A673 (cell line): ENCODE results near the gene ASMTL. TPM values are rescaled to one million over a fixed set of nuclear protein-coding genes. Genes with fewer than 3 reads are reported as not detected.

Experiments
- BruUV-seq: library from RNA; stranded (reverse); fragments of 400-500 nt; replicated peaks from 2 replicates; lab custom pipeline; 2021; lab: Mats Ljungman, UMichigan
- CTCF ChIA-PET: fragments of 300-600 bp; sonication (Branson Sonifier 250); formaldehyde crosslinking; loops from one replicate; lab custom pipeline; 2022; ENCODE audit warnings: antibody characterized with exemption; lab: Charles Lee
- POLR2A ChIA-PET: fragments of 300-600 bp; sonication (Branson Sonifier 250); formaldehyde crosslinking; loops from one replicate; lab custom pipeline; 2022; ENCODE audit warnings: antibody characterized with exemption; ENCODE audit not compliant: low non-redundant PET; lab: Charles Lee
- DNase-seq: peaks from one replicate; pipeline ENCODE4 v3.0.0-alpha.2; 2015; ENCODE audit warnings: low spot score
- H3K27ac ChIP-seq: fragments of 200-600 bp; sonication (generic); 2 replicates; pipeline ENCODE4 v1.5.1; 2016; ENCODE audit warnings: mixed run types, low read depth, mild to moderate bottlenecking, mixed read lengths, antibody characterized with exemption, low read length; ENCODE audit not compliant: poor library complexity, severe bottlenecking
- H3K27me3 ChIP-seq: fragments of 200-600 bp; sonication (generic); replicated peaks from 2 replicates; pipeline ENCODE4 v1.6.1; 2017; ENCODE audit warnings: mixed run types, low read depth, mild to moderate bottlenecking, mixed read lengths, antibody characterized with exemption, low read length; ENCODE audit not compliant: insufficient read depth, poor library complexity
- H3K36me3 ChIP-seq: fragments of 200-600 bp; sonication (generic); 2 replicates; pipeline ENCODE4 v1.6.1; 2016; ENCODE audit warnings: mixed run types, mild to moderate bottlenecking, mixed read lengths, antibody characterized with exemption, low read length; ENCODE audit not compliant: insufficient read depth, poor library complexity, severe bottlenecking
- H3K4me1 ChIP-seq: fragments of 200-600 bp; sonication (generic); 2 replicates; pipeline ENCODE4 v1.6.1; 2017; ENCODE audit warnings: mixed run types, mild to moderate bottlenecking, mixed read lengths, antibody characterized with exemption, low read length; ENCODE audit not compliant: insufficient read depth, poor library complexity, severe bottlenecking
- H3K4me3 ChIP-seq: fragments of 200-600 bp; sonication (generic); 2 replicates; pipeline ENCODE4 v1.5.1; 2016; ENCODE audit warnings: low read depth, mixed run types, mild to moderate bottlenecking, mixed read lengths, low read length; ENCODE audit not compliant: poor library complexity, severe bottlenecking
- H3K9me3 ChIP-seq: fragments of 200-600 bp; sonication (generic); 2 replicates; pipeline ENCODE4 v1.6.1; 2016; ENCODE audit warnings: mixed run types, low read depth, mild to moderate bottlenecking, mixed read lengths, antibody characterized with exemption, low read length; ENCODE audit not compliant: poor library complexity, severe bottlenecking
- EZH2 ChIP-seq: fragments of 200-600 bp; sonication (generic); IDR thresholded peaks from 2 replicates; pipeline ENCODE4 v1.6.1; 2017; ENCODE audit warnings: borderline replicate concordance, low read depth, mild to moderate bottlenecking, mixed read lengths, antibody characterized with exemption, low read length; ENCODE audit not compliant: poor library complexity, severe bottlenecking
- intact Hi-C: fragments of 100-400 bp; cut with micrococcal nuclease; formaldehyde crosslinking; loops from one replicate; pipeline ENCODE4 v1.10.0; 2022; ENCODE audit not compliant: unreplicated experiment
- total RNA-seq: library from RNA; stranded (reverse); gene quantifications from 2 replicates; pipeline ENCODE4 v1.2.3, GENCODE V29; 2021
- TF ChIP-seq, protein P1 (sequence below): fragments of 300-800, 200-600 bp; sonication (generic); conservative IDR thresholded peaks from 2 replicates; pipeline ENCODE4 v1.5.1; 2017; ENCODE audit warnings: low read depth, mild to moderate bottlenecking, antibody characterized with exemption, low read length, moderate library complexity, mixed read lengths

The ASMTL gene
- total RNA-seq, 1 experiment from 2014 or later: 24.9 TPM

DNA sequence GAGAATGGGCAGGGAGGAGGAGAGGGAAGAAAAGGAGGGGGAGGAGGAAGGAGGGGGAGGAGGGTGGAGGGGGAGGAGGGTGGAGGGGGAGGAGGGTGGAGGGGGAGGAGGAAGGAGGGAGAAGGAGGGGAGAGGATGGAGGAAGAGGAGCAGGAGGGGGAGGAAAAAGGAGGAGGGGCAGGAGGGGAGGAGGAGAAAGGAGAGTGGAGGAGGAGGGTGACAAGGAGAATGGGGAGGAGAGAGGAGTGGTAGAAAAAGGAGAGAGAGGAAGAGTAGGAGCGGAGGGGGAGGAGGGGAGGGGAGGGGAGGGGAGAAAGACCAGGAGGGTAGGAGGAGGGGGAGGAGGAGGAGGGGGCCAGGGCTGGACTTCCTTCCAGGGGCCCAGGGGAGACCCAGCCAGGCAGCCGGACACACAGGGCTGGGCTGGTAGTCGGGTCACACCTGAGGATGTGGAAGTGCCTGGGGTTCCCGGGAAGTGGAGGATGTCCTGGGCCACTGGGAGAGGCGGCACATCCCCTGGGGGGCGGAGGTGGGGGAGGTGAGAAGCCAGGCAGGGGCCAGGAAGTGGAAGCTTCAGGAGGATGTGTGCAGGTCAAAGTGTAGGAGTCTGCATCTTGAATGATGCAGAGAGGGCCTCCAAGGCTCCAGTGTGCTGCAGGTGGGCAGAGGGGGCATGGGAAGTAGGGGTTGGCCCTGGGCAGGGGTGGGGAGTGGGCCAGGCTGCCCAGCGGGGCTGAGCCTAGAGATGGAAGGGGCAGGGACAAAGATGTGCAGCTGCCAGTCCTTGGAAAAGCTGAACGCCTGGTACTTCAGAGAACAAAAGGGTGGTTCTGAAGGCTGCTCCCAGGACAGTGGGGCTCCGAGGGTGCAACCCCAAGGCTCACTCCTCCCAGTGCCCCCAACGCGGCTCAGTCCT, 97.3 kb downstream of the ASMTL start:
- no peak overlapping the region for H3K27ac ChIP-seq
- H3K4me3 ChIP-seq: no peak overlapping the region

DNA sequence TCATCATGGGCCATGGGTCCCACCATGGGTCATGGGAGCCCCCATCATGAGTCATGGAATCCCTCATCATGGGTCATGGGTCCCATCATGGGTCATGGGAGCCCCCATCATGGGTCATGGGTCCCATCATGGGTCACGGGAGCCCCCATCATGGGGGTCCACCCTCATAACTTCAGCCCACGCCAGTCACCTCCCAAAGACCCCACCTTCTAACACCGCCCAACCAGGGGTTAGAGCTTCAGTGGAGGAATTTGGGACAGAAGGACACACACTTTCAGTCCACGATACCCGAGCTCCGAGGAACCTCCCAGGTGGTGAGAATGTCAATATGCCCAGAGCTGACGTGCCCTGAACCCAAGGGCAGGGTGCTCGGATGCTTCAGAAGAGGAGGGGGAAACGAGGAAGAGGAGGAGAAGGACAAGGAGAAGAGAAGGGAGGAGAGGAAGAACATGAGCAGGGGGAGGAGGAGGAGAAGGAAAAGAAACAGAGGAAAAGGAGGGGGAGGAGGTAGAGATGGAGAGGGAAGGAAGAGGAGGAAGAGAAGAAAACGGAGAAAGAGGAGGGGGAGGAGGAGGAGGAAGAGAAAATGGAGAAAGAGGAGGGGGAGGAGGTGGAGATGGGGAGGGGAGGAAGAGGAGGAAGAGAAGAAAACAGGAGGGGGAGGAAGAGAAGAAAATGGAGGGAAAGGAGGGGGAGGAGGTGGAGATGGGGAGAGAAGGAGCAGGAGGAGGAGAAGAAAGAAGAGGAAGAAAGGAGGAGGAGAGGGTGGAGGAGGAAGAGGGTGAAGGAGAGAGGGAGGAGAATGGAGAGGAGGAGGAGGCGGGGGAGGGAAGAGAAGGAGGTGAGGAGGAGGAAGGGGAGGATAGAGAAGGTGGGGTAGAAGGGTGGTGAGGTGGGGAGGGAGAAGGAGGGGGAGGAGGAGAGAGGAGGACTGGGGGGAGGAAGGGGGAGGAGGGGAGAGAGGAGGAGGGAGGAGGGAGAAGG, 98.4 kb downstream of the ASMTL start:
- no peaks in the 10 kb centered on the region for H3K4me1 ChIP-seq
- H3K4me3 ChIP-seq: no peak overlapping the region
- no TSS peak for BruUV-seq
- no peak overlapping the region for H3K27ac ChIP-seq
- H3K36me3 ChIP-seq: no peaks in the 10 kb centered on the region
- H3K9me3 ChIP-seq: no peaks in the 10 kb centered on the region
- intact Hi-C loops: no loop called here
- H3K27me3 ChIP-seq: no peaks in the 10 kb centered on the region
- POLR2A ChIA-PET: no interaction called here
- TF ChIP-seq, protein P1, sequence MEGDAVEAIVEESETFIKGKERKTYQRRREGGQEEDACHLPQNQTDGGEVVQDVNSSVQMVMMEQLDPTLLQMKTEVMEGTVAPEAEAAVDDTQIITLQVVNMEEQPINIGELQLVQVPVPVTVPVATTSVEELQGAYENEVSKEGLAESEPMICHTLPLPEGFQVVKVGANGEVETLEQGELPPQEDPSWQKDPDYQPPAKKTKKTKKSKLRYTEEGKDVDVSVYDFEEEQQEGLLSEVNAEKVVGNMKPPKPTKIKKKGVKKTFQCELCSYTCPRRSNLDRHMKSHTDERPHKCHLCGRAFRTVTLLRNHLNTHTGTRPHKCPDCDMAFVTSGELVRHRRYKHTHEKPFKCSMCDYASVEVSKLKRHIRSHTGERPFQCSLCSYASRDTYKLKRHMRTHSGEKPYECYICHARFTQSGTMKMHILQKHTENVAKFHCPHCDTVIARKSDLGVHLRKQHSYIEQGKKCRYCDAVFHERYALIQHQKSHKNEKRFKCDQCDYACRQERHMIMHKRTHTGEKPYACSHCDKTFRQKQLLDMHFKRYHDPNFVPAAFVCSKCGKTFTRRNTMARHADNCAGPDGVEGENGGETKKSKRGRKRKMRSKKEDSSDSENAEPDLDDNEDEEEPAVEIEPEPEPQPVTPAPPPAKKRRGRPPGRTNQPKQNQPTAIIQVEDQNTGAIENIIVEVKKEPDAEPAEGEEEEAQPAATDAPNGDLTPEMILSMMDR: no peak
- no peak for TF ChIP-seq EZH2
- no peak for DNase-seq
- CTCF ChIA-PET: no interaction called here

More for the DNA sequence above, 97.3 kb downstream of the ASMTL start:
- POLR2A ChIA-PET: no interaction called here
- no peak for DNase-seq
- TF ChIP-seq EZH2: no peak
- no peaks in the 10 kb centered on the region for H3K27me3 ChIP-seq
- no peaks in the 10 kb centered on the region for H3K36me3 ChIP-seq
- no peaks in the 10 kb centered on the region for H3K4me1 ChIP-seq
- BruUV-seq: no TSS peak
- CTCF ChIA-PET: no interaction called here
- intact Hi-C loops: no loop called here
- no peaks in the 10 kb centered on the region for H3K9me3 ChIP-seq

Other genes with a start within 250 kb of the ASMTL start
- not detected in 2 replicates for gene CRLF2, start 240.3 kb downstream of the ASMTL start, total RNA-seq
- not detected in 2 replicates for gene CSF2RA, start 184.1 kb downstream of the ASMTL start, total RNA-seq
- gene IL3RA, start 116.1 kb downstream of the ASMTL start, total RNA-seq: 0.49 and 0.52 TPM in 2 replicates
- 423 and 432 TPM in 2 replicates for gene SLC25A6, start 60.8 kb downstream of the ASMTL start, total RNA-seq
- not detected in 2 replicates for gene P2RY8, start 84.3 kb upstream of the ASMTL start, total RNA-seq
- 39.7 TPM in 2 replicates for gene AKAP17A, start 138.7 kb upstream of the ASMTL start, total RNA-seq
- gene ASMT, start 162.2 kb upstream of the ASMTL start, total RNA-seq: not detected in 2 replicates